Measurements from ENCODE around the gene ZNF792. TPM values are rescaled to one million over a fixed set of nuclear protein-coding genes. Genes with fewer than 3 reads are reported as not detected.

ZNF792 gene
- total and polyA plus RNA-seq, 2 donors (not counting 1 experiment from before 2014, with no cell fraction given) = 3.8 to 11.2 TPM

DNA sequence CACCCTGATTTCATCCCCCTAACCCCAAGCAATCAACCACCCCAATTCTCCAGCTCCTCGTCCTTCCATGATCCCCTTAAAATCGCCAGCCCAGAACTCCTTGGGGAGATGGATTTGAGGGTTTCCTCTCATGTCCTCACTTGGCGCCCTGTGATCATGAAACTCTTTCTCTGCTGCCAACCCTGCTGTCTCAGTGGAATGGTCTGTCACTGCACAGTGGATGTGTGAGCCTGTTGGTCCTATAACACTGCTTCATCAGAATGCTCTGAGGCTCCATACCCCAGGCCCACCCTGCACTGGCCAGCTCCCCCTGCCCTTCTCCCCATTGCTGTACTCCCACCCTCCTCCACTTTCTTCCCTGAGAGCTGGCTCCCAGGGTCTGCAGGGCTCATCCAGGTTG lies 12.6 kb upstream of the ZNF792 start:
- Histone ChIP-seq H3K27me3 (replicated peaks in 1 of 4; ENCODE audit: control extremely low read depth in 1 of 4, control insufficient read depth in 3 of 4, insufficient read depth in 4 of 4, low read length in 3 of 4) (peaks cover 0 to 3% (median 2%) of the 10 kb centered on the region in 4 experiments), H3K9me3 (ENCODE audit: control extremely low read depth in 1 of 3, control insufficient read depth in 2 of 3, insufficient read depth in 1 of 3, low read length in 2 of 3) (peaks cover 0 to 6% (median 0%) of the 10 kb centered on the region in 3 donors), H3K4me1 (ENCODE audit: control insufficient read depth in 2 of 2, insufficient read depth in 2 of 2, low read length in 2 of 2) (peaks cover 0 to 8% of the 10 kb centered on the region in 2 donors), H3K4me2 (replicated peaks; ENCODE audit: low read depth, low read length, poor library complexity, severe bottlenecking) (no peak overlapping the region), H3K79me2 (ENCODE audit: control insufficient read depth, insufficient read depth, low read length) (no peaks in the 10 kb centered on the region), H3K4me3 (ENCODE audit: control extremely low read depth in 1 of 5, extremely low read depth in 1 of 5, insufficient read depth in 1 of 5, low read depth in 2 of 5, low read length in 4 of 5) (no peak overlapping the region), H3K9ac (ENCODE audit: low read length) (no peak overlapping the region), H4K20me1 (ENCODE audit: control insufficient read depth, insufficient read depth, low read length, poor library complexity, severe bottlenecking) (no peaks in the 10 kb centered on the region), H2AFZ (ENCODE audit: insufficient read depth, low read depth, low read length, poor library complexity, severe bottlenecking) (no peak overlapping the region), H3K27ac (ENCODE audit: low read length in 2 of 2) (no peak overlapping the region), H3K36me3 (replicated peaks in 1 of 2; ENCODE audit: control extremely low read depth in 1 of 2, control insufficient read depth in 1 of 2, extremely low read depth in 1 of 2, insufficient read depth in 2 of 2, low read length in 1 of 2) (no peaks in the 10 kb centered on the region)
- peaks cover 14% of the 10 kb centered on the region for H3K27me3 Mint-ChIP-seq
- no peak overlapping the region for H3K27ac Mint-ChIP-seq
- intact Hi-C loops (cut with micrococcal nuclease) = no loop called here
- ATAC-seq (ENCODE audit: low read depth) (no peak), DNase-seq (no peak)
- H3K4me1 Mint-ChIP-seq = peaks cover 6% of the 10 kb centered on the region
- H3K4me3 Mint-ChIP-seq = no peak overlapping the region
- CTCF ChIA-PET = interaction anchor here (0.7 kb wide), 2 partner anchors 38 to 90 kb away, joined by 4 read pairs; no protein-coding TSS in a partner anchor
- no peaks in the 10 kb centered on the region for H3K9me3 Mint-ChIP-seq (ENCODE audit: insufficient read depth)
- POLR2A ChIA-PET = no interaction called here
- WGBS (ENCODE audit: insufficient coverage) = 100% methylated on average over 1 of the region's 3 CpGs
- TF ChIP-seq EZH2 (IDR thresholded peaks at IDR 0.05; ENCODE audit: borderline replicate concordance, insufficient read depth, low read depth, low read length, poor library complexity, severe bottlenecking) = no peak
- TF ChIP-seq, protein P1, sequence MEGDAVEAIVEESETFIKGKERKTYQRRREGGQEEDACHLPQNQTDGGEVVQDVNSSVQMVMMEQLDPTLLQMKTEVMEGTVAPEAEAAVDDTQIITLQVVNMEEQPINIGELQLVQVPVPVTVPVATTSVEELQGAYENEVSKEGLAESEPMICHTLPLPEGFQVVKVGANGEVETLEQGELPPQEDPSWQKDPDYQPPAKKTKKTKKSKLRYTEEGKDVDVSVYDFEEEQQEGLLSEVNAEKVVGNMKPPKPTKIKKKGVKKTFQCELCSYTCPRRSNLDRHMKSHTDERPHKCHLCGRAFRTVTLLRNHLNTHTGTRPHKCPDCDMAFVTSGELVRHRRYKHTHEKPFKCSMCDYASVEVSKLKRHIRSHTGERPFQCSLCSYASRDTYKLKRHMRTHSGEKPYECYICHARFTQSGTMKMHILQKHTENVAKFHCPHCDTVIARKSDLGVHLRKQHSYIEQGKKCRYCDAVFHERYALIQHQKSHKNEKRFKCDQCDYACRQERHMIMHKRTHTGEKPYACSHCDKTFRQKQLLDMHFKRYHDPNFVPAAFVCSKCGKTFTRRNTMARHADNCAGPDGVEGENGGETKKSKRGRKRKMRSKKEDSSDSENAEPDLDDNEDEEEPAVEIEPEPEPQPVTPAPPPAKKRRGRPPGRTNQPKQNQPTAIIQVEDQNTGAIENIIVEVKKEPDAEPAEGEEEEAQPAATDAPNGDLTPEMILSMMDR (IDR thresholded peaks at IDR 0.05) = no peak

DNA sequence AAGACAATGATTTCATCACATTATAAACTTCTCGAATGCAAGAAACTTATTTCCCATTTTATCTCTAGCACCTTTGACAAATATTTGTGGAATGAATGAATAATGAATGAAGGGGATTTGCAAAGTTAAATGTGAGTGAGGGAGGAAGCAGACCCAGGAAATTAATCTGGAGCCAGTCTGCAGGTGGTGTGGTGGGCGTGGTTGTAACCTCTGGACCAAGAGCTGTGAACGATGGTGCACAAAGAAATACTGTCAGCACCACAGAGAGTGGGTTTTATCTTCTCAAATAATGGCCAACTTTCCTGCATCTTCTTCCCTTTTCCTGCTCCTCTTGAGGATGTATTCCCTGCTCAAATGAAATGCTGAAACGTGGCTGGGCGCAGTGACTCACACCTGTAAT lies 11.0 kb upstream of the ZNF792 start:
- Histone ChIP-seq H3K36me3 (replicated peaks in 1 of 2; ENCODE audit: control extremely low read depth in 1 of 2, control insufficient read depth in 1 of 2, extremely low read depth in 1 of 2, insufficient read depth in 2 of 2, low read length in 1 of 2) (no peaks in the 10 kb centered on the region), H3K4me1 (ENCODE audit: control insufficient read depth in 2 of 2, insufficient read depth in 2 of 2, low read length in 2 of 2) (peaks cover 0 to 8% of the 10 kb centered on the region in 2 donors), H3K4me3 (ENCODE audit: control extremely low read depth in 1 of 5, extremely low read depth in 1 of 5, insufficient read depth in 1 of 5, low read depth in 2 of 5, low read length in 4 of 5) (no peak overlapping the region), H3K9ac (ENCODE audit: low read length) (no peak overlapping the region), H3K9me3 (ENCODE audit: control extremely low read depth in 1 of 3, control insufficient read depth in 2 of 3, insufficient read depth in 1 of 3, low read length in 2 of 3) (peaks cover 0 to 6% (median 0%) of the 10 kb centered on the region in 3 donors), H4K20me1 (ENCODE audit: control insufficient read depth, insufficient read depth, low read length, poor library complexity, severe bottlenecking) (no peaks in the 10 kb centered on the region), H3K27me3 (replicated peaks in 1 of 4; ENCODE audit: control extremely low read depth in 1 of 4, control insufficient read depth in 3 of 4, insufficient read depth in 4 of 4, low read length in 3 of 4) (peaks cover 0 to 3% (median 2%) of the 10 kb centered on the region in 4 experiments), H2AFZ (ENCODE audit: insufficient read depth, low read depth, low read length, poor library complexity, severe bottlenecking) (no peak overlapping the region), H3K4me2 (replicated peaks; ENCODE audit: low read depth, low read length, poor library complexity, severe bottlenecking) (no peak overlapping the region), H3K27ac (ENCODE audit: low read length in 2 of 2) (no peak overlapping the region), H3K79me2 (ENCODE audit: control insufficient read depth, insufficient read depth, low read length) (no peaks in the 10 kb centered on the region)
- intact Hi-C loops (cut with micrococcal nuclease) = no loop called here
- Mint-ChIP-seq H3K4me3 (no peak overlapping the region), H3K27me3 (peaks cover 17% of the 10 kb centered on the region), H3K4me1 (peaks cover 6% of the 10 kb centered on the region), H3K27ac (no peak overlapping the region), H3K9me3 (ENCODE audit: insufficient read depth) (no peaks in the 10 kb centered on the region)
- ChIA-PET CTCF (interaction anchor here (5.2 kb wide), 1 partner anchor 37 kb away, joined by 71 read pairs; no protein-coding TSS in a partner anchor), POLR2A (no interaction called here)
- ATAC-seq (ENCODE audit: low read depth) (no peak), DNase-seq (no peak)
- TF ChIP-seq EZH2 (IDR thresholded peaks at IDR 0.05; ENCODE audit: borderline replicate concordance, insufficient read depth, low read depth, low read length, poor library complexity, severe bottlenecking) = no peak
- TF ChIP-seq, protein P1 (IDR thresholded peaks at IDR 0.05) = no peak
- 93% methylated on average over 2 of the region's 5 CpGs for WGBS (ENCODE audit: insufficient coverage)

All from B cell (primary cell).